ENCODE measurements around the gene DPP10. TPM values are rescaled to one million over a fixed set of nuclear protein-coding genes. Genes with fewer than 3 reads are reported as not detected.
A peak's percentile ranks its signal among the peaks of the same experiment; 100 is the strongest.

The DPP10 gene
- total RNA-seq, 1 experiment from 2014 or later, result not detected

DNA sequence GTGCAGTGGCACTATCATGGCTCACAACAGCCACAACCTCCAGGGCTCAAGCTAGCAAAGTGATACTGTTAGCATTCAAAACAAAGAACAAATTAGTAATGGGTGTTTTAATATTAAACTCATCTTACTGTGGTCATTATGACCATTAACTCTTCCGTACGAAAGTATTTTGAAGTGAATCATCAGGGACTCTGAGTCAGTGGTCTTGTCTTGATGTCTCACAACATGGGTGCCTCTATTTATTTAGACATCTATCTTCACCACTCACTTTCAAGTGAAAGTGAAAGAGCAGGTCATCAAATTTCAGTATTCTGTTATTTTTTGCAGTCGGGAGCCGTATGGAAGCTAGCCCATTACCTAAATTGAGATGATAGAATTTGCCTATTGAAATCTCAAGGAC lies 1118.2 kb downstream of the DPP10 start:
- POLR2A ChIA-PET, result no interaction called here
- Mint-ChIP-seq H3K4me1 (ENCODE audit: insufficient read depth, unreplicated experiment) (peaks cover 4% of the 10 kb centered on the region), H3K27ac (ENCODE audit: low read depth, unreplicated experiment) (no peak overlapping the region), H3K36me3 (ENCODE audit: insufficient read depth, unreplicated experiment) (no peaks in the 10 kb centered on the region), H3K27me3 (ENCODE audit: insufficient read depth, unreplicated experiment) (no peaks in the 10 kb centered on the region), H3K9me3 (ENCODE audit: unreplicated experiment) (peaks cover 9% of the 10 kb centered on the region), H3K4me3 (ENCODE audit: unreplicated experiment) (no peak overlapping the region)
- CTCF ChIA-PET, result interaction anchor here (0.6 kb wide), 1 partner anchor 22 kb away, joined by 5 read pairs; no protein-coding TSS in a partner anchor
- intact Hi-C loops (cut with micrococcal nuclease), result no loop called here
- TF ChIP-seq, protein P1, sequence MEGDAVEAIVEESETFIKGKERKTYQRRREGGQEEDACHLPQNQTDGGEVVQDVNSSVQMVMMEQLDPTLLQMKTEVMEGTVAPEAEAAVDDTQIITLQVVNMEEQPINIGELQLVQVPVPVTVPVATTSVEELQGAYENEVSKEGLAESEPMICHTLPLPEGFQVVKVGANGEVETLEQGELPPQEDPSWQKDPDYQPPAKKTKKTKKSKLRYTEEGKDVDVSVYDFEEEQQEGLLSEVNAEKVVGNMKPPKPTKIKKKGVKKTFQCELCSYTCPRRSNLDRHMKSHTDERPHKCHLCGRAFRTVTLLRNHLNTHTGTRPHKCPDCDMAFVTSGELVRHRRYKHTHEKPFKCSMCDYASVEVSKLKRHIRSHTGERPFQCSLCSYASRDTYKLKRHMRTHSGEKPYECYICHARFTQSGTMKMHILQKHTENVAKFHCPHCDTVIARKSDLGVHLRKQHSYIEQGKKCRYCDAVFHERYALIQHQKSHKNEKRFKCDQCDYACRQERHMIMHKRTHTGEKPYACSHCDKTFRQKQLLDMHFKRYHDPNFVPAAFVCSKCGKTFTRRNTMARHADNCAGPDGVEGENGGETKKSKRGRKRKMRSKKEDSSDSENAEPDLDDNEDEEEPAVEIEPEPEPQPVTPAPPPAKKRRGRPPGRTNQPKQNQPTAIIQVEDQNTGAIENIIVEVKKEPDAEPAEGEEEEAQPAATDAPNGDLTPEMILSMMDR (IDR thresholded peaks at IDR 0.05; ENCODE audit: unreplicated experiment), result no peak
- BruUV-seq (replicated peaks), result no TSS peak
- peak; percentile 39 for DNase-seq (ENCODE audit: unreplicated experiment)

DNA sequence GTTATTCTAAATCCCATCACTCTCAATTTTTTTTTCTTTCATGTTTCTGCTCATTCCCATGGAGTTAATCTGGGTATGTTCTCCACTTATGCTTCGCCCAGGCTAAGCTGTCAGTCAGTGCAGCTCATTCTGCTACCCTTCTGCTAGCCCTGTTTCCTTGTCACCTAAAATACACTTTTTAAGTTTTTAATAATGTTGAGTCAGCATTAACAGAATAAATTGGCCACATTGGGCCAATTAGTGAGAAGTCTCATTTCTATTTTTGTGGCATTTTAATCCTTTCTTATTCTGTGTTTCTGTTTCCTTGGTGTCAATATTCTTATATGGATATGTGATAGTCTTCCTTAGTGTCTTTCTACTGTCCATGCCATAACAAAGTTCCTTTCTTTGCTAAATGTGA lies 1126.2 kb downstream of the DPP10 start:
- no peaks in the 10 kb centered on the region for H3K27me3 Mint-ChIP-seq (ENCODE audit: insufficient read depth, unreplicated experiment)

DNA sequence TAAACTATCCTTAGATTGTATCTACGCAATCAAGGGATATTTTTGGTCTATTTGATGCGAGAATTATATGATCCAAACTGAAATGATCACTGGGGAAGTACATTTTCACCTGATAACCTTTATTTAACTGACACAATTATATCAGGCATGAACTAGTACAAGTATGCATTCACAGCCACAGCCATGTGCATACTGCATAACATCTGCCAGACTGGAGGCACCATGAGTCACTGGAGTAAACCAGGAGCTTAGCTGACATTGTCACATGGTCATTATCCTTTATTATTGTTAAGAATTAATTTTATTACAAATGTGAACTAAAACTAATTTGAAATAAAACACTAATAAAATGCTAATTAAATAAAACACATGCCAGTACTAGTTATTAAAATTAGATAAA lies 1127.1 kb downstream of the DPP10 start:
- intact Hi-C loops (cut with micrococcal nuclease), result no loop called here
- no peak overlapping the region for H3K27ac Mint-ChIP-seq (ENCODE audit: low read depth, unreplicated experiment)
- no TSS peak for BruUV-seq (replicated peaks)
- peak; percentile 9 for DNase-seq (ENCODE audit: unreplicated experiment)
- H3K9me3 Mint-ChIP-seq (ENCODE audit: unreplicated experiment), result peaks cover 10% of the 10 kb centered on the region
- H3K27me3 Mint-ChIP-seq (ENCODE audit: insufficient read depth, unreplicated experiment), result no peaks in the 10 kb centered on the region
- no peak overlapping the region for H3K4me3 Mint-ChIP-seq (ENCODE audit: unreplicated experiment)
- TF ChIP-seq, protein P1 (IDR thresholded peaks at IDR 0.05; ENCODE audit: unreplicated experiment), result no peak
- no peaks in the 10 kb centered on the region for H3K36me3 Mint-ChIP-seq (ENCODE audit: insufficient read depth, unreplicated experiment)
- ChIA-PET POLR2A (no interaction called here), CTCF (no interaction called here)
- no peaks in the 10 kb centered on the region for H3K4me1 Mint-ChIP-seq (ENCODE audit: insufficient read depth, unreplicated experiment)

More for the DNA sequence above, 1126.2 kb downstream of the DPP10 start:
- Mint-ChIP-seq H3K27ac (ENCODE audit: low read depth, unreplicated experiment) (no peak overlapping the region), H3K36me3 (ENCODE audit: insufficient read depth, unreplicated experiment) (no peaks in the 10 kb centered on the region), H3K4me1 (ENCODE audit: insufficient read depth, unreplicated experiment) (no peaks in the 10 kb centered on the region), H3K4me3 (ENCODE audit: unreplicated experiment) (no peak overlapping the region), H3K9me3 (ENCODE audit: unreplicated experiment) (peaks cover 2% of the 10 kb centered on the region)
- intact Hi-C loops (cut with micrococcal nuclease), result no loop called here
- TF ChIP-seq, protein P1 (IDR thresholded peaks at IDR 0.05; ENCODE audit: unreplicated experiment), result no peak
- ChIA-PET POLR2A (no interaction called here), CTCF (interaction anchor here (0.6 kb wide), 1 partner anchor 59 kb away, joined by 3 read pairs; no protein-coding TSS in a partner anchor)
- BruUV-seq (replicated peaks), result no TSS peak
- DNase-seq (ENCODE audit: unreplicated experiment), result no peak

DNA sequence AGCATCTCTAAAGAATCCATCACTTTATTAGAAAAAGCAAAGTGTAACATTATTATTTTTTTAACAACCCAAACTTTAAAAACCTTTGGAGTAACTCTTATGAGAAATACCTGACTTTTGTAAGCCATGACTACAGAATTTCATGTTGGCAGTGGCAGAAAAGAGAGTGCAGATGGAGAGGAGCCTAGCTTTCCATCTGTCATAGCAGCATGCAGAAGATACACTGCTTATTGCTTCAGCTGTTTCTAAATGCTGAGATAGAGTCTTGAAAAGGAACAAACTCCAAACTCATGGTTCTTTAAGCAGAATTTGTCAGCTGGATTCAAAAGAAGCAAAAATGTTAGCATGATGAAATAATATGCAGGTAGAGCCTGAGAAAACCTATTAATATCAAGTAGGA lies 1130.3 kb downstream of the DPP10 start:
- H3K36me3 Mint-ChIP-seq (ENCODE audit: insufficient read depth, unreplicated experiment), result no peaks in the 10 kb centered on the region
- POLR2A ChIA-PET, result no interaction called here

More for the DNA sequence above, 1130.3 kb downstream of the DPP10 start:
- TF ChIP-seq, protein P1 (IDR thresholded peaks at IDR 0.05; ENCODE audit: unreplicated experiment), result no peak
- Mint-ChIP-seq H3K27ac (ENCODE audit: low read depth, unreplicated experiment) (no peak overlapping the region), H3K4me3 (ENCODE audit: unreplicated experiment) (no peak overlapping the region), H3K4me1 (ENCODE audit: insufficient read depth, unreplicated experiment) (no peaks in the 10 kb centered on the region), H3K27me3 (ENCODE audit: insufficient read depth, unreplicated experiment) (no peaks in the 10 kb centered on the region), H3K9me3 (ENCODE audit: unreplicated experiment) (peaks cover 10% of the 10 kb centered on the region)
- DNase-seq (ENCODE audit: unreplicated experiment), result no peak
- CTCF ChIA-PET, result no interaction called here
- BruUV-seq (replicated peaks), result no TSS peak
- intact Hi-C loops (cut with micrococcal nuclease), result no loop called here

All from MCF 10A (cell line).